ENCODE results near the gene DOCK6. TPM values are rescaled to one million over a fixed set of nuclear protein-coding genes. Genes with fewer than 3 reads are reported as not detected.

Gene DOCK6
- total and polyA plus RNA-seq, 2 of the 13 experiments (the other 11 are each of a cell fraction or from before 2014, with no cell fraction given) = 5.4 to 38.1 TPM

DNA sequence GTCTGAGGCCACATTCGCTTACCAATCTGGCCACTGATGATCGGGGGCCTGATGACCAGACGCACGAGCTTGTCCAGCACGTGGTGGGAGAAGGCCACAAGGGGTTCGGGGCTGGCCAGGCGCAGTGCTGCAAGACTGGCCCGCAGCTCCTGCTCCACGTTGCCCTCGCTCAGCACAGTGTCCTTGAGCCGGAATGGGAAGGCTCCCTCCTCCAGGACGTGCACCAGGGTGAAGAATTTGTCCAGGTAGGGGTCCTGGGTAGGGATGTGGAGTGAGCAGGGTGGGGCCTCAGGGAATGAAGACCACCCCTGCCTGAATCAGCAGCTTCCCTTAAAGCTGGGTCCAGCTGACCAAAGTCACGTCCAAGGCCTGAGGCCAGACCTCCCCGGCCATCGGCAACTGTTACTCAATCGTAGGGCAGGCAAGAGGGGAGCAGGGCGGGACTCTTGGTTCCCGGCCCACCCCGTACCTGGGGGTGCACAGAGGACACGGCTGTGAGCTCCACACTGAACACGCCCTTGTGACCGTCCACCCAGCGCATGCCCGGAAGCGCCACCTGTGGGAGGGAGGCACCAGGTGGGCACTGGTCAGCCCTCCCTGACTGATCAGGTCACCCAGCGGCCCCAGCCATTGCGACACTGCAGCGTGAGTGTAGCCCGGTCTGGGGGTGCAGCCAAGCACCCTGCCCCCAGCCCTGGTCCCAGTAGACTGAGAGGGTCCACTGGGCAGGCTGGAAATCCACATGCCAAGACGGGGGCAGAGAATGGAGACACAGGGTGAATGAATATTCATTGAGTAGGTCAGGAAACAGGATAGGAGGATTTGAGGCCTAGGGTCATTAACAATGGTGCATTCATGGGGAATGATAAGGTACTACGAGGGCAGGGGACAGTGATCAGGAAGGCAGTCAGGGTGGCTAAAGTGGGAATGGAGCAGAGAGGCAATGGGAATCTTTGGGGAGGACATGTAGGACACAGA is 25.7 kb downstream of the DOCK6 start (continued):
- TF ChIP-seq, protein P1, sequence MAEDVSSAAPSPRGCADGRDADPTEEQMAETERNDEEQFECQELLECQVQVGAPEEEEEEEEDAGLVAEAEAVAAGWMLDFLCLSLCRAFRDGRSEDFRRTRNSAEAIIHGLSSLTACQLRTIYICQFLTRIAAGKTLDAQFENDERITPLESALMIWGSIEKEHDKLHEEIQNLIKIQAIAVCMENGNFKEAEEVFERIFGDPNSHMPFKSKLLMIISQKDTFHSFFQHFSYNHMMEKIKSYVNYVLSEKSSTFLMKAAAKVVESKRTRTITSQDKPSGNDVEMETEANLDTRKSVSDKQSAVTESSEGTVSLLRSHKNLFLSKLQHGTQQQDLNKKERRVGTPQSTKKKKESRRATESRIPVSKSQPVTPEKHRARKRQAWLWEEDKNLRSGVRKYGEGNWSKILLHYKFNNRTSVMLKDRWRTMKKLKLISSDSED (CRISPR knock-in tag; IDR thresholded peaks at IDR 0.05) = no peak
- TF ChIP-seq AGO2 (optimal IDR thresholded peaks at IDR 0.05; ENCODE audit: low read depth, low read length) (peak; percentile 63), NR2F6 (IDR thresholded peaks at IDR 0.05) (peak; percentile 67), NR2F6 (CRISPR knock-in tag; IDR thresholded peaks at IDR 0.05) (peak; percentile 93), ZNF496 (CRISPR knock-in tag; IDR thresholded peaks at IDR 0.05; ENCODE audit: insufficient replicate concordance) (no peak), ZNF614 (CRISPR knock-in tag; IDR thresholded peaks at IDR 0.05; ENCODE audit: borderline replicate concordance) (no peak), PHF21A (CRISPR knock-in tag; IDR thresholded peaks at IDR 0.05) (peak; percentile 95), SOX5 (CRISPR knock-in tag; IDR thresholded peaks at IDR 0.05; ENCODE audit: borderline replicate concordance) (no peak; the same call in 1 of the 2 replicates), FOXJ3 (CRISPR knock-in tag; IDR thresholded peaks at IDR 0.05; ENCODE audit: borderline replicate concordance) (0 out of 2 replicates have a peak, but pooled peaks have one; percentile 30), SMAD1 (CRISPR knock-in tag; IDR thresholded peaks at IDR 0.05; ENCODE audit: borderline replicate concordance, low read depth) (no peak), ZSCAN31 (CRISPR knock-in tag; IDR thresholded peaks at IDR 0.05; ENCODE audit: low read depth) (no peak), EHMT2 (IDR thresholded peaks at IDR 0.05; ENCODE audit: borderline replicate concordance, low read depth, low read length) (no peak), NCOR1 (IDR thresholded peaks at IDR 0.05; ENCODE audit: borderline replicate concordance, low read length) (peak; percentile 94)
- TF ChIP-seq, protein P2, sequence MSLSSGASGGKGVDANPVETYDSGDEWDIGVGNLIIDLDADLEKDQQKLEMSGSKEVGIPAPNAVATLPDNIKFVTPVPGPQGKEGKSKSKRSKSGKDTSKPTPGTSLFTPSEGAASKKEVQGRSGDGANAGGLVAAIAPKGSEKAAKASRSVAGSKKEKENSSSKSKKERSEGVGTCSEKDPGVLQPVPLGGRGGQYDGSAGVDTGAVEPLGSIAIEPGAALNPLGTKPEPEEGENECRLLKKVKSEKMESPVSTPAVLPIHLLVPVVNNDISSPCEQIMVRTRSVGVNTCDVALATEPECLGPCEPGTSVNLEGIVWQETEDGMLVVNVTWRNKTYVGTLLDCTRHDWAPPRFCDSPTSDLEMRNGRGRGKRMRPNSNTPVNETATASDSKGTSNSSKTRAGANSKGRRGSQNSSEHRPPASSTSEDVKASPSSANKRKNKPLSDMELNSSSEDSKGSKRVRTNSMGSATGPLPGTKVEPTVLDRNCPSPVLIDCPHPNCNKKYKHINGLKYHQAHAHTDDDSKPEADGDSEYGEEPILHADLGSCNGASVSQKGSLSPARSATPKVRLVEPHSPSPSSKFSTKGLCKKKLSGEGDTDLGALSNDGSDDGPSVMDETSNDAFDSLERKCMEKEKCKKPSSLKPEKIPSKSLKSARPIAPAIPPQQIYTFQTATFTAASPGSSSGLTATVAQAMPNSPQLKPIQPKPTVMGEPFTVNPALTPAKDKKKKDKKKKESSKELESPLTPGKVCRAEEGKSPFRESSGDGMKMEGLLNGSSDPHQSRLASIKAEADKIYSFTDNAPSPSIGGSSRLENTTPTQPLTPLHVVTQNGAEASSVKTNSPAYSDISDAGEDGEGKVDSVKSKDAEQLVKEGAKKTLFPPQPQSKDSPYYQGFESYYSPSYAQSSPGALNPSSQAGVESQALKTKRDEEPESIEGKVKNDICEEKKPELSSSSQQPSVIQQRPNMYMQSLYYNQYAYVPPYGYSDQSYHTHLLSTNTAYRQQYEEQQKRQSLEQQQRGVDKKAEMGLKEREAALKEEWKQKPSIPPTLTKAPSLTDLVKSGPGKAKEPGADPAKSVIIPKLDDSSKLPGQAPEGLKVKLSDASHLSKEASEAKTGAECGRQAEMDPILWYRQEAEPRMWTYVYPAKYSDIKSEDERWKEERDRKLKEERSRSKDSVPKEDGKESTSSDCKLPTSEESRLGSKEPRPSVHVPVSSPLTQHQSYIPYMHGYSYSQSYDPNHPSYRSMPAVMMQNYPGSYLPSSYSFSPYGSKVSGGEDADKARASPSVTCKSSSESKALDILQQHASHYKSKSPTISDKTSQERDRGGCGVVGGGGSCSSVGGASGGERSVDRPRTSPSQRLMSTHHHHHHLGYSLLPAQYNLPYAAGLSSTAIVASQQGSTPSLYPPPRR (CRISPR knock-in tag; IDR thresholded peaks at IDR 0.05; ENCODE audit: borderline replicate concordance) = peak; percentile 90
- TF ChIP-seq, protein P3, sequence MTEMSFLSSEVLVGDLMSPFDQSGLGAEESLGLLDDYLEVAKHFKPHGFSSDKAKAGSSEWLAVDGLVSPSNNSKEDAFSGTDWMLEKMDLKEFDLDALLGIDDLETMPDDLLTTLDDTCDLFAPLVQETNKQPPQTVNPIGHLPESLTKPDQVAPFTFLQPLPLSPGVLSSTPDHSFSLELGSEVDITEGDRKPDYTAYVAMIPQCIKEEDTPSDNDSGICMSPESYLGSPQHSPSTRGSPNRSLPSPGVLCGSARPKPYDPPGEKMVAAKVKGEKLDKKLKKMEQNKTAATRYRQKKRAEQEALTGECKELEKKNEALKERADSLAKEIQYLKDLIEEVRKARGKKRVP (CRISPR knock-in tag; IDR thresholded peaks at IDR 0.05) = peak in 1 of 2 experiments; percentile 90; a peak in 2 of 4 replicates
- TF ChIP-seq, protein P4, sequence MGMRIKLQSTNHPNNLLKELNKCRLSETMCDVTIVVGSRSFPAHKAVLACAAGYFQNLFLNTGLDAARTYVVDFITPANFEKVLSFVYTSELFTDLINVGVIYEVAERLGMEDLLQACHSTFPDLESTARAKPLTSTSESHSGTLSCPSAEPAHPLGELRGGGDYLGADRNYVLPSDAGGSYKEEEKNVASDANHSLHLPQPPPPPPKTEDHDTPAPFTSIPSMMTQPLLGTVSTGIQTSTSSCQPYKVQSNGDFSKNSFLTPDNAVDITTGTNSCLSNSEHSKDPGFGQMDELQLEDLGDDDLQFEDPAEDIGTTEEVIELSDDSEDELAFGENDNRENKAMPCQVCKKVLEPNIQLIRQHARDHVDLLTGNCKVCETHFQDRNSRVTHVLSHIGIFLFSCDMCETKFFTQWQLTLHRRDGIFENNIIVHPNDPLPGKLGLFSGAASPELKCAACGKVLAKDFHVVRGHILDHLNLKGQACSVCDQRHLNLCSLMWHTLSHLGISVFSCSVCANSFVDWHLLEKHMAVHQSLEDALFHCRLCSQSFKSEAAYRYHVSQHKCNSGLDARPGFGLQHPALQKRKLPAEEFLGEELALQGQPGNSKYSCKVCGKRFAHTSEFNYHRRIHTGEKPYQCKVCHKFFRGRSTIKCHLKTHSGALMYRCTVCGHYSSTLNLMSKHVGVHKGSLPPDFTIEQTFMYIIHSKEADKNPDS (CRISPR knock-in tag; IDR thresholded peaks at IDR 0.05) = no peak
- TF ChIP-seq, protein P5, sequence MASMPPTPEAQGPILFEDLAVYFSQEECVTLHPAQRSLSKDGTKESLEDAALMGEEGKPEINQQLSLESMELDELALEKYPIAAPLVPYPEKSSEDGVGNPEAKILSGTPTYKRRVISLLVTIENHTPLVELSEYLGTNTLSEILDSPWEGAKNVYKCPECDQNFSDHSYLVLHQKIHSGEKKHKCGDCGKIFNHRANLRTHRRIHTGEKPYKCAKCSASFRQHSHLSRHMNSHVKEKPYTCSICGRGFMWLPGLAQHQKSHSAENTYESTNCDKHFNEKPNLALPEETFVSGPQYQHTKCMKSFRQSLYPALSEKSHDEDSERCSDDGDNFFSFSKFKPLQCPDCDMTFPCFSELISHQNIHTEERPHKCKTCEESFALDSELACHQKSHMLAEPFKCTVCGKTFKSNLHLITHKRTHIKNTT (CRISPR knock-in tag; IDR thresholded peaks at IDR 0.05) = no peak

Measured in HepG2 (cell line).